Retina (tissue), 1 donor: ENCODE results near the gene WWTR1.
A peak's percentile ranks its signal among the peaks of the same experiment; 100 is the strongest.

Source experiments
- DNase-seq: peaks from one replicate; pipeline ENCODE4 v3.0.0-alpha.2; 2016

The WWTR1 gene

GRCh38 chr3:149620291-149621020 is 37.4 kb downstream of the WWTR1 start:
- no peak for DNase-seq

- no peak for DNase-seq
These were observed 38.7 kb downstream of the WWTR1 start for GRCh38 chr3:149619136-149619535.

- no peak for DNase-seq
These were observed 39.4 kb downstream of the WWTR1 start for GRCh38 chr3:149618151-149619123.

GRCh38 chr3:149615731-149616221 is 42.0 kb downstream of the WWTR1 start:
- no peak for DNase-seq

- no peak for DNase-seq
These were observed 43.8 kb downstream of the WWTR1 start for GRCh38 chr3:149613988-149614387.

GRCh38 chr3:149612456-149612855 is 45.4 kb downstream of the WWTR1 start:
- no peak for DNase-seq

GRCh38 chr3:149611149-149611548 is 46.7 kb downstream of the WWTR1 start:
- no peak for DNase-seq

GRCh38 chr3:149610351-149611105 is 47.3 kb downstream of the WWTR1 start:
- no peak for DNase-seq

- no peak for DNase-seq
These were observed 48.2 kb downstream of the WWTR1 start for GRCh38 chr3:149609595-149609994.

GRCh38 chr3:149608987-149609386 is 48.8 kb downstream of the WWTR1 start:
- DNase-seq, result no peak

GRCh38 chr3:149605902-149606301 is 51.9 kb downstream of the WWTR1 start:
- no peak for DNase-seq

- peak; percentile 24 for DNase-seq
These were observed 53.5 kb downstream of the WWTR1 start for GRCh38 chr3:149604125-149604875.

- peak; percentile 32 for DNase-seq
These were observed 54.4 kb downstream of the WWTR1 start for GRCh38 chr3:149603126-149604074.

- no peak for DNase-seq
These were observed 57.2 kb downstream of the WWTR1 start for GRCh38 chr3:149600634-149601033.

- no peak for DNase-seq
These were observed 58.6 kb downstream of the WWTR1 start for GRCh38 chr3:149599236-149599635.

- no peak for DNase-seq
These were observed 61.6 kb downstream of the WWTR1 start for GRCh38 chr3:149596134-149596770.

GRCh38 chr3:149593418-149594160 is 64.2 kb downstream of the WWTR1 start:
- DNase-seq, result no peak

GRCh38 chr3:149592758-149593240 is 65.0 kb downstream of the WWTR1 start:
- no peak for DNase-seq

- no peak for DNase-seq
These were observed 67.0 kb downstream of the WWTR1 start for GRCh38 chr3:149590691-149591441.
